Measurements from ENCODE around the gene SMPD3. TPM values are rescaled to one million over a fixed set of nuclear protein-coding genes. Genes with fewer than 3 reads are reported as not detected.

The SMPD3 gene
- total and polyA plus RNA-seq, 2 donors (not counting 3 experiments of a cell fraction or from before 2014, with no cell fraction given) = not detected

GRCh38 chr16:68380676-68381362 lies 67.5 kb downstream of the SMPD3 start:
- BruUV-seq (replicated peaks) = no TSS peak
- CTCF ChIA-PET = interaction anchor here (1.1 to 1.4 kb wide), 3 partner anchors 13 to 129 kb away, joined by 3 to 4 read pairs (median 3); no protein-coding TSS in a partner anchor
- Histone ChIP-seq H3K27me3 (ENCODE audit: control insufficient read depth in 2 of 2, insufficient read depth in 2 of 2, low read length in 2 of 2) (no peaks in the 10 kb centered on the region), H3K9ac (replicated peaks; ENCODE audit: extremely low read depth, insufficient read depth, low read length) (no peak overlapping the region), H3K27ac (ENCODE audit: insufficient read depth, low read depth, low read length) (no peak overlapping the region), H3K4me3 (replicated peaks in 1 of 3; ENCODE audit: insufficient read depth in 1 of 3, low read depth in 1 of 3, low read length in 3 of 3) (no peak overlapping the region), H3K79me2 (ENCODE audit: control insufficient read depth, insufficient read depth, low read length) (no peaks in the 10 kb centered on the region), H3K9me1 (replicated peaks; ENCODE audit: control insufficient read depth, extremely low read depth, insufficient read depth, low read length) (no peaks in the 10 kb centered on the region), H4K20me1 (replicated peaks; ENCODE audit: control insufficient read depth, extremely low read depth, insufficient read depth, low read length) (no peaks in the 10 kb centered on the region), H3K36me3 (ENCODE audit: control insufficient read depth in 2 of 2, extremely low read depth in 1 of 2, insufficient read depth in 2 of 2, low read length in 2 of 2) (no peaks in the 10 kb centered on the region), H3K4me1 (ENCODE audit: control insufficient read depth, extremely low read depth, insufficient read depth, low read length) (no peaks in the 10 kb centered on the region), H3K4me2 (ENCODE audit: insufficient read depth, low read length) (no peak overlapping the region), H2AFZ (ENCODE audit: low read depth, low read length) (no peak overlapping the region), H3K9me3 (replicated peaks; ENCODE audit: control insufficient read depth, insufficient read depth, low read length) (no peaks in the 10 kb centered on the region)
- TF ChIP-seq, protein P1, sequence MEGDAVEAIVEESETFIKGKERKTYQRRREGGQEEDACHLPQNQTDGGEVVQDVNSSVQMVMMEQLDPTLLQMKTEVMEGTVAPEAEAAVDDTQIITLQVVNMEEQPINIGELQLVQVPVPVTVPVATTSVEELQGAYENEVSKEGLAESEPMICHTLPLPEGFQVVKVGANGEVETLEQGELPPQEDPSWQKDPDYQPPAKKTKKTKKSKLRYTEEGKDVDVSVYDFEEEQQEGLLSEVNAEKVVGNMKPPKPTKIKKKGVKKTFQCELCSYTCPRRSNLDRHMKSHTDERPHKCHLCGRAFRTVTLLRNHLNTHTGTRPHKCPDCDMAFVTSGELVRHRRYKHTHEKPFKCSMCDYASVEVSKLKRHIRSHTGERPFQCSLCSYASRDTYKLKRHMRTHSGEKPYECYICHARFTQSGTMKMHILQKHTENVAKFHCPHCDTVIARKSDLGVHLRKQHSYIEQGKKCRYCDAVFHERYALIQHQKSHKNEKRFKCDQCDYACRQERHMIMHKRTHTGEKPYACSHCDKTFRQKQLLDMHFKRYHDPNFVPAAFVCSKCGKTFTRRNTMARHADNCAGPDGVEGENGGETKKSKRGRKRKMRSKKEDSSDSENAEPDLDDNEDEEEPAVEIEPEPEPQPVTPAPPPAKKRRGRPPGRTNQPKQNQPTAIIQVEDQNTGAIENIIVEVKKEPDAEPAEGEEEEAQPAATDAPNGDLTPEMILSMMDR (IDR thresholded peaks at IDR 0.05; ENCODE audit: extremely low read depth in 1 of 2, insufficient read depth in 1 of 2, low read depth in 1 of 2, low read length in 2 of 2) = no peak
- TF ChIP-seq MYC (IDR thresholded peaks at IDR 0.05; ENCODE audit: low read depth, low read length) (no peak), EZH2 (IDR thresholded peaks at IDR 0.05; ENCODE audit: borderline replicate concordance, low read depth, low read length, severe bottlenecking) (no peak), POLR2AphosphoS5 (IDR thresholded peaks at IDR 0.05; ENCODE audit: insufficient read depth, low read depth, low read length) (no peak), GATA2 (IDR thresholded peaks at IDR 0.05; ENCODE audit: insufficient read depth, insufficient read length, low read depth, low read length) (no peak), JUN (IDR thresholded peaks at IDR 0.05; ENCODE audit: borderline replicate concordance, insufficient read depth, insufficient read length, low read depth) (no peak), MAX (IDR thresholded peaks at IDR 0.05; ENCODE audit: insufficient read depth, insufficient read length) (no peak)
- intact Hi-C loops (cut with micrococcal nuclease) = no loop called here
- FAIRE-seq (no peak), DNase-seq (ENCODE audit: low read depth, low spot score) (no peak)
- dilution Hi-C loops (cut with MboI; ENCODE audit: extremely low pct_ligation_motif_present, low sequenced_read_pairs) = no loop called here
- POLR2A ChIA-PET = no interaction called here

All from endothelial cell of umbilical vein (primary cell).